GM12873 (cell line): ENCODE data around the gene PAM.

Source experiments
- TF ChIP-seq, protein P1 (sequence below): IDR thresholded peaks from 2 replicates; pipeline ENCODE4 v1.5.1; 2012; ENCODE audit warnings: low read depth, mild to moderate bottlenecking, moderate library complexity, low read length, control low read depth; ENCODE audit not compliant: insufficient read depth; ENCODE audit errors: missing control alignments

Gene PAM

DNA sequence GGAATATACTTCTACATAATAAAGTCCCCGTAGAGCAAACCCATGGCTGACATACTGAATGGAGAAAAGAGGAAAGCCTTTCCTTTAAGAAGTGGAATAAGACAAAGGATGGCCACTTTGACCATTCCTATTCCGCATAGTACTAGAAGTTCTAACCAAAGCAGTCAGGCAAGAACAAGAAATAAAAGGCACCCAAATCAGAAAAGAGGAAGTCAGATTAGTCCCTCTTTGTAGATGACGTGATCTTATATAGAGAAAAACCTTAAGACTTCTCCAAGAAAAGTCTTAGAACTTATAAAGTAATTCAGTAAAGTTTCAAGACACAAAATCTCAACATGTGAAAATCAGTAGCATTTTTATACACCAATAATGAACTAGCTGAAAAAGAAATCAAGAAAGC, 231.0 kb downstream of the PAM start:
- TF ChIP-seq, protein P1, sequence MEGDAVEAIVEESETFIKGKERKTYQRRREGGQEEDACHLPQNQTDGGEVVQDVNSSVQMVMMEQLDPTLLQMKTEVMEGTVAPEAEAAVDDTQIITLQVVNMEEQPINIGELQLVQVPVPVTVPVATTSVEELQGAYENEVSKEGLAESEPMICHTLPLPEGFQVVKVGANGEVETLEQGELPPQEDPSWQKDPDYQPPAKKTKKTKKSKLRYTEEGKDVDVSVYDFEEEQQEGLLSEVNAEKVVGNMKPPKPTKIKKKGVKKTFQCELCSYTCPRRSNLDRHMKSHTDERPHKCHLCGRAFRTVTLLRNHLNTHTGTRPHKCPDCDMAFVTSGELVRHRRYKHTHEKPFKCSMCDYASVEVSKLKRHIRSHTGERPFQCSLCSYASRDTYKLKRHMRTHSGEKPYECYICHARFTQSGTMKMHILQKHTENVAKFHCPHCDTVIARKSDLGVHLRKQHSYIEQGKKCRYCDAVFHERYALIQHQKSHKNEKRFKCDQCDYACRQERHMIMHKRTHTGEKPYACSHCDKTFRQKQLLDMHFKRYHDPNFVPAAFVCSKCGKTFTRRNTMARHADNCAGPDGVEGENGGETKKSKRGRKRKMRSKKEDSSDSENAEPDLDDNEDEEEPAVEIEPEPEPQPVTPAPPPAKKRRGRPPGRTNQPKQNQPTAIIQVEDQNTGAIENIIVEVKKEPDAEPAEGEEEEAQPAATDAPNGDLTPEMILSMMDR, result no peak

DNA sequence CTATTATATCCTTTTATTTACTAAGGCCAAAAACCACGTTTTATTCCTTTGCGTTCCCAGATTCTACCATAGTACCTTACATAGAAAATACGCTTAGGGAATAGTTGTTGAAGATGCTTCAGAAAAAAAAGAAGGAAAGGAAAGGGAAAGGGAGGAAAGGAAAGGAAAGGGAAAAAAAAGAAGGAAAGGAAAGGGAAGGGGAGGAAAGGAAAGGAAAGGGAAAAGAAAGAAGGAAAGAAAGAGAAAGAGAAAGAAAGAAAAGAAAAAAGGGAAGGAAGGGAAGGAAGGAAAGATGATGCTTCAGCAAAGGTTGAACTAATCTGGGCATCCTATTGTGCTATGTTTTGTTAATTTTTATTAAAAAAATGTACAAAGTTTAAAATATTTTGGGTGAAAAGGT, 233.4 kb downstream of the PAM start:
- TF ChIP-seq, protein P1, result no peak

DNA sequence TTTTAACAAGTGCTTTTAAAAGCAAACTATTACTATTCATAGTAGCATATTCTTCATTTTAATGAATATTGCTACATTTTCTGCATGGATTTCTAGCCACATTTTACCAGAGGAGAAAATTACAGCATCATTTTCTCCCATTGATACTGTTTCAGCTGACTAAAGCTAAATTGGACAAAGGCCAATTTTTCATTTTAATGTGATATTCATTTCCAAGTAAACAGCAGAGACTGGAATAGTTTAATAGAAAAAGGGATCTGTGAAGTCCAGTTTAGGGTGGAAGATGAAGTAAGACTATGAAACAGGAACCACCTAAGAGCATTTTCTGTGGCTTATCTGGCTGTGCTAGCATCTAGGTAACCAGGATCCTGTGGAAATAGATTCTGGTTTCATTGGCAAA, 236.7 kb downstream of the PAM start:
- TF ChIP-seq, protein P1, result no peak

DNA sequence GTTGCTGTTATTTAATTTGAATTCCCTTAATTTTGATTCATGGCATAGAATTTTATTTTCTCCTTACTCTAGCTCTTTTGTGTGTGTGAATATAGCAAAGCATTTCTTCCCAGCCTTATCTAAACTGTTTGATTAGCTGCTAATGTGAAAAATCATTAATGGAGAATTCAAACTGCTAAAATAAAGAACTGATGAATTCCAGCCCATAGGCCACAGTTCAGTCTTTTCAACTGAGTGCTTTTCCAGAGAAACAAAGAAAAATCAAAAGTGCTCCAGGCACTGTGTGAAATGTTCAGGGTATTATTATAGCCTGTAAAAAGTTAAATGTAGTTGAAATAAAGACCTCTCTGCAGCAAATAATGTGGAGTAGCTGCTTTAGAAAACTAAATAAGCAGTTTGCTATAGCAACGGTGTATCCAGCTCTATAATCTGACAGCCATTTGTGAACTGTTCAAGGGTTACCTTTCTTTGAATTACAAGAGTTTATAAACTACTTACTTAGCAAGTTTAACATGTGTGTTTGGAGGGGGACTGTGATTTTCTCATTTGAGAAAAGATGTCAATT, 241.0 kb downstream of the PAM start:
- TF ChIP-seq, protein P1, result no peak

DNA sequence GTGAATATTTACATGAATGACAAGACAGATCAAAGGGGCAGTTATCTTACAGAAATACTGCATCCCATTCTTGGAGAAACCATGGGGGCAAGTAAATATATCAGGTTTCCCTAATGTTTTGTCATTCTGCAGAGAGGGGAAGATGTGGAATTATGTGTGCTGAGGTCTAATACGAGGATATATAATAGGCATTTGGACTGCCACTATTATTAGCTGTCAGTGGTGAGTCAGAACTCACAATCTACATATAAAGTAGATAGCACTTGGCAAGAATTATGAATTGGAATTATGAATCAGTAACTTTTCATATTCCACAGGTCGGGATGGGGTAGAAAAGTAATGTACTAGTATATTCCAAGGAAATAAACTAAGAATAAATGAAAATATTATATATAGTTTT, 243.1 kb downstream of the PAM start:
- TF ChIP-seq, protein P1, result no peak

DNA sequence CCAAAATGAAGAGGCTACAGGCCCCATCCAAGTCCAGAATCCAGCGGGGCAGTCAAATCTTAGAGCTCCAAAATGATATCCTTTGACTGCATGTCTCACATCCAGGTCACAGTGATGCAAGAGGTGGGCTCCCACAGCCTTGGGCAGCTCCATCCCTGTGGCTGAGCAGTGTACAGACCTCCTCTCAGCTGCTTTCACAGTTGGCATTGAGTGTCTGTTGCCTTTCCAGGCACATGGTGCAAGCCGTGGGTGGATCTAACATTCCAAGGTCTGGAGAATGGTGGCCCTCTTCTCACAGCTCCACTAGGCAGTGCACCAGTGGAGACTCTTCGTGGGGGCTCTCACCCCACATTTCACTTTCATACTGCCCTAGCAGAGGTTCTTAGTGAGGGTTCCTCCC, 244.1 kb downstream of the PAM start:
- TF ChIP-seq, protein P1, result no peak

DNA sequence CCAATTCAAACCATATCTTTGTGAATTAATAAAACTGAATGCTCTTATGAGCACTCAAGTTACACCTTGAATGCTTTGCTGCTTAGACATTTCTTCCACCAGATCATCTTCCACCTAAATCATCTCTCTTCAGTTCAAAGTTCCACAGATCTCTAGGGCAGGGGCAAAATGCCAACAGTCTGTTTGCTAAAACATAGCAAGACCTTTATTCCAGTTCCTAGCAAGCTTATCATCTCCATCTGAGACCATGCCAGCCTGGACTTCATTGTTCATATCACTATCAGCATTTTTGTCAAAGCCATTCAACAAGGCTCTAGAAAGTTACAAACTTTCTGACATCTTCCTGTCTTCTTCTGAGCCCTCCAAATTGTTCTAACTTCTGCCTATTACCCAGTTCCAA, 245.0 kb downstream of the PAM start:
- TF ChIP-seq, protein P1, result no peak

DNA sequence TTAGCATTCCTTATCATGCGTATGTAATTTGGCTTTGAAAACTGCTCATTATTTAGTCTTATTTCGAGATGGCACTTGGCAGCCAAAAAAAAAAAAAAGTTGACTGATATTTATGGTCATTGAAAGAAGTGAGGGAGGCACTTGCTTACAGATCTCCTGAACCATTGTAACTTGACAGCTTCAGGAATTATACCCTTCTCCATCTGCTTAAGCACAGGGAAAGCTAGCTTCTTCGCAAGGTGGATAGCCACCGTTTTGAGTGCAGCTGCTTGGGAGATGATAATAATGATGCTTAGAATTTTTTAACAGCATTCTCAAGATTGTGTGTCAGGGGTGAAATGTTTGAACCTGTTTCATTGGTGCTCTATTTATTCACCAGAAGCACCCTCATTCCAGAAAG, 248.8 kb downstream of the PAM start:
- TF ChIP-seq, protein P1, result no peak
